ENCODE results near the gene RASA3.

DNA sequence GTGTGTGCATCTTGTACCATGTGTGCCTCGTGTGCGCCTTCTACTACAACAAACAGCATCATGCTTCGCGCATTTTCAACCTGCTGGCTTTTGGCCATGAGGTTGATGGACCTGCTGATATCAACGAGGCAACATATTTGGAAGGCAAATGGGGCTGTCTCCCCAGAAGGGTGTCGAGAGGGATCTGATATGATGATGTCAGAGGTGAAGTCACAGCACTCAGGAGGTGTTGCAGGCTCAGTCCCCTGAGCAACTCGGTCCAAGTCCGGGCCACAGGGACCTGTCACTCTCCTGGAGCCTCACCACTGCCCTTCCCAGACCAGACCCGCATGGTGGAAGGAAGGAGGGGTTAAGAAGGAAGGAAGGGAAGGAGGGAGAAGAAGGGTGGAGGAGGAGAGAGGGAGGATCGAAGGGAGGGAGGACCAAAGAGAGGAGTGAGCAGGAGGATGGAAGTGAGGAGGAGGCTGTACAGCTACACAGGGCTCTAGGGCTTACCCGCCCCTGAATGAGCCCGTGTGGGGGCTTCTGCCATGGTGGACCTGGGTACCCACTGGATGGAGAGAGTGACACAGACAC, 151.8 kb downstream of the RASA3 start:
- TF ChIP-seq POLR2A (IDR thresholded peaks at IDR 0.05; ENCODE audit: low read depth, low read length) (no peak), CEBPB (IDR thresholded peaks at IDR 0.05; ENCODE audit: low read depth, low read length) (no peak)
- TF ChIP-seq, protein P1, sequence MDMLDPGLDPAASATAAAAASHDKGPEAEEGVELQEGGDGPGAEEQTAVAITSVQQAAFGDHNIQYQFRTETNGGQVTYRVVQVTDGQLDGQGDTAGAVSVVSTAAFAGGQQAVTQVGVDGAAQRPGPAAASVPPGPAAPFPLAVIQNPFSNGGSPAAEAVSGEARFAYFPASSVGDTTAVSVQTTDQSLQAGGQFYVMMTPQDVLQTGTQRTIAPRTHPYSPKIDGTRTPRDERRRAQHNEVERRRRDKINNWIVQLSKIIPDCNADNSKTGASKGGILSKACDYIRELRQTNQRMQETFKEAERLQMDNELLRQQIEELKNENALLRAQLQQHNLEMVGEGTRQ (IDR thresholded peaks at IDR 0.05; ENCODE audit: low read depth, low read length) = no peak
- TF ChIP-seq, protein P2, sequence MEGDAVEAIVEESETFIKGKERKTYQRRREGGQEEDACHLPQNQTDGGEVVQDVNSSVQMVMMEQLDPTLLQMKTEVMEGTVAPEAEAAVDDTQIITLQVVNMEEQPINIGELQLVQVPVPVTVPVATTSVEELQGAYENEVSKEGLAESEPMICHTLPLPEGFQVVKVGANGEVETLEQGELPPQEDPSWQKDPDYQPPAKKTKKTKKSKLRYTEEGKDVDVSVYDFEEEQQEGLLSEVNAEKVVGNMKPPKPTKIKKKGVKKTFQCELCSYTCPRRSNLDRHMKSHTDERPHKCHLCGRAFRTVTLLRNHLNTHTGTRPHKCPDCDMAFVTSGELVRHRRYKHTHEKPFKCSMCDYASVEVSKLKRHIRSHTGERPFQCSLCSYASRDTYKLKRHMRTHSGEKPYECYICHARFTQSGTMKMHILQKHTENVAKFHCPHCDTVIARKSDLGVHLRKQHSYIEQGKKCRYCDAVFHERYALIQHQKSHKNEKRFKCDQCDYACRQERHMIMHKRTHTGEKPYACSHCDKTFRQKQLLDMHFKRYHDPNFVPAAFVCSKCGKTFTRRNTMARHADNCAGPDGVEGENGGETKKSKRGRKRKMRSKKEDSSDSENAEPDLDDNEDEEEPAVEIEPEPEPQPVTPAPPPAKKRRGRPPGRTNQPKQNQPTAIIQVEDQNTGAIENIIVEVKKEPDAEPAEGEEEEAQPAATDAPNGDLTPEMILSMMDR (conservative IDR thresholded peaks at IDR 0.05; ENCODE audit: low read depth, low read length) = no peak

Measured in IMR-90 (cell line).